PFSK-1 (cell line): ENCODE measurements around the gene KCNMB1.

Source experiments
- FOXP2 ChIP-seq: optimal IDR thresholded peaks from 2 replicates; pipeline ENCODE3; 2011; ENCODE audit warnings: borderline replicate concordance, control low read depth, inconsistent platforms; ENCODE audit not compliant: insufficient read depth; ENCODE audit errors: extremely low read length, extremely low read depth
- POLR2AphosphoS5 ChIP-seq: IDR thresholded peaks from 2 replicates; pipeline ENCODE4 v1.6.1; 2012; ENCODE audit warnings: low read depth, mild to moderate bottlenecking, control low read depth, low read length, moderate library complexity
- SIN3A ChIP-seq: IDR thresholded peaks from 2 replicates; pipeline ENCODE4 v1.6.1; 2012; ENCODE audit warnings: mild to moderate bottlenecking, low read length, moderate library complexity, borderline replicate concordance; ENCODE audit not compliant: insufficient read depth
- TAF1 ChIP-seq: IDR thresholded peaks from 2 replicates; pipeline ENCODE4 v1.6.1; 2012; ENCODE audit warnings: low read length, control low read depth, borderline replicate concordance; ENCODE audit not compliant: insufficient read depth
- TF ChIP-seq, protein P1 (sequence below), 2 experiments: IDR thresholded peaks; 2 replicates each; pipeline versions ENCODE4 v1.6.1 to v1.8.0; 2011 to 2012; ENCODE audit warnings: low read depth in 2 of 2, low read length in 2 of 2, control low read depth in 1 of 2, inconsistent platforms in 1 of 2, mild to moderate bottlenecking in 1 of 2, moderate library complexity in 1 of 2; ENCODE audit not compliant: insufficient read depth in 1 of 2

KCNMB1 gene

DNA sequence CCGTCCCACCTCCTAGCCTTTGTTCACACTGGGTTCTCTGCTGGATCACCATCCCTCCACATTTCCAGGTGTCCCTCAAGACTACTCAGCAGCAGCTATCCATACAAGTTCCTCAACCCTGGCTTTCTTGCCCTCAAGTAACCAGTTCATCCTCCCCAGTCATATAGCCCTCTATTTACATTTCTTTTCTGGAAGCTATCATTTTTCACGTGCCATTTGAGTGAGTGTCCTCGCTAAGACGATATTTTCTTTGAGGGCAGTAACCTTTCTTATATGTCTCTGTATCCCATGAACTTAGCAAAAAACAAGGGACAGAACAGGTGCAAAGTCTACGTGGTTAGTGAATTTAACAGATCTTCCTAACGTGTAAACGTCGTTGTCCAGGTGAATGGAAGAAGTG lies 29.6 kb upstream of the KCNMB1 start:
- TF ChIP-seq SIN3A, result no peak
- TF ChIP-seq FOXP2, result no peak

GRCh38 chr5:170416526-170416925 lies 27.4 kb upstream of the KCNMB1 start:
- TF ChIP-seq, protein P1, sequence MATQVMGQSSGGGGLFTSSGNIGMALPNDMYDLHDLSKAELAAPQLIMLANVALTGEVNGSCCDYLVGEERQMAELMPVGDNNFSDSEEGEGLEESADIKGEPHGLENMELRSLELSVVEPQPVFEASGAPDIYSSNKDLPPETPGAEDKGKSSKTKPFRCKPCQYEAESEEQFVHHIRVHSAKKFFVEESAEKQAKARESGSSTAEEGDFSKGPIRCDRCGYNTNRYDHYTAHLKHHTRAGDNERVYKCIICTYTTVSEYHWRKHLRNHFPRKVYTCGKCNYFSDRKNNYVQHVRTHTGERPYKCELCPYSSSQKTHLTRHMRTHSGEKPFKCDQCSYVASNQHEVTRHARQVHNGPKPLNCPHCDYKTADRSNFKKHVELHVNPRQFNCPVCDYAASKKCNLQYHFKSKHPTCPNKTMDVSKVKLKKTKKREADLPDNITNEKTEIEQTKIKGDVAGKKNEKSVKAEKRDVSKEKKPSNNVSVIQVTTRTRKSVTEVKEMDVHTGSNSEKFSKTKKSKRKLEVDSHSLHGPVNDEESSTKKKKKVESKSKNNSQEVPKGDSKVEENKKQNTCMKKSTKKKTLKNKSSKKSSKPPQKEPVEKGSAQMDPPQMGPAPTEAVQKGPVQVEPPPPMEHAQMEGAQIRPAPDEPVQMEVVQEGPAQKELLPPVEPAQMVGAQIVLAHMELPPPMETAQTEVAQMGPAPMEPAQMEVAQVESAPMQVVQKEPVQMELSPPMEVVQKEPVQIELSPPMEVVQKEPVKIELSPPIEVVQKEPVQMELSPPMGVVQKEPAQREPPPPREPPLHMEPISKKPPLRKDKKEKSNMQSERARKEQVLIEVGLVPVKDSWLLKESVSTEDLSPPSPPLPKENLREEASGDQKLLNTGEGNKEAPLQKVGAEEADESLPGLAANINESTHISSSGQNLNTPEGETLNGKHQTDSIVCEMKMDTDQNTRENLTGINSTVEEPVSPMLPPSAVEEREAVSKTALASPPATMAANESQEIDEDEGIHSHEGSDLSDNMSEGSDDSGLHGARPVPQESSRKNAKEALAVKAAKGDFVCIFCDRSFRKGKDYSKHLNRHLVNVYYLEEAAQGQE (IDR thresholded peaks at IDR 0.05; ENCODE audit: insufficient read depth in 1 of 2, low read depth in 2 of 2, low read length in 2 of 2), result no peak
- TF ChIP-seq SIN3A, result no peak
- TF ChIP-seq TAF1, result no peak
- no peak for TF ChIP-seq FOXP2
- no peak for TF ChIP-seq POLR2AphosphoS5

GRCh38 chr5:170414786-170415185 lies 25.6 kb upstream of the KCNMB1 start:
- no peak for TF ChIP-seq TAF1
- TF ChIP-seq, protein P1 (IDR thresholded peaks at IDR 0.05; ENCODE audit: insufficient read depth in 1 of 2, low read depth in 2 of 2, low read length in 2 of 2), result no peak
- TF ChIP-seq SIN3A, result no peak
- no peak for TF ChIP-seq FOXP2
- no peak for TF ChIP-seq POLR2AphosphoS5

GRCh38 chr5:170413897-170414296 lies 24.7 kb upstream of the KCNMB1 start:
- TF ChIP-seq TAF1 (no peak), SIN3A (no peak), FOXP2 (no peak), POLR2AphosphoS5 (no peak)
- TF ChIP-seq, protein P1 (IDR thresholded peaks at IDR 0.05; ENCODE audit: insufficient read depth in 1 of 2, low read depth in 2 of 2, low read length in 2 of 2), result no peak

GRCh38 chr5:170411100-170411499 lies 21.9 kb upstream of the KCNMB1 start:
- TF ChIP-seq, protein P1 (IDR thresholded peaks at IDR 0.05; ENCODE audit: insufficient read depth in 1 of 2, low read depth in 2 of 2, low read length in 2 of 2), result no peak
- no peak for TF ChIP-seq FOXP2
- TF ChIP-seq TAF1, result no peak
- no peak for TF ChIP-seq POLR2AphosphoS5
- TF ChIP-seq SIN3A, result no peak
